Stimulated activated CD4-positive, alpha-beta T cell treated with anti-CD3 and anti-CD28 coated beads, Interleukin-4, amount 100 ng/mL, for 1 hour (primary cell): ENCODE results near the gene SYNE1.

Source experiments
- DNase-seq: peaks from one replicate; pipeline ENCODE4 v3.0.0-alpha.2; 2020

The SYNE1 gene

GRCh38 chr6:152123076-152123475 lies 514.1 kb downstream of the SYNE1 start:
- no peak for DNase-seq

GRCh38 chr6:152122434-152122833 lies 514.7 kb downstream of the SYNE1 start:
- no peak for DNase-seq

- DNase-seq: no peak
These were observed 515.3 kb downstream of the SYNE1 start for GRCh38 chr6:152121910-152122309.

- no peak for DNase-seq
These were observed 517.3 kb downstream of the SYNE1 start for GRCh38 chr6:152119831-152120230.

- DNase-seq: no peak
These were observed 518.5 kb downstream of the SYNE1 start for GRCh38 chr6:152118678-152119077.

- no peak for DNase-seq
These were observed 518.9 kb downstream of the SYNE1 start for GRCh38 chr6:152118224-152118623.

GRCh38 chr6:152117156-152118133 lies 519.7 kb downstream of the SYNE1 start:
- no peak for DNase-seq

GRCh38 chr6:152112491-152113261 lies 524.5 kb downstream of the SYNE1 start:
- no peak for DNase-seq

- DNase-seq: no peak
These were observed 526.0 kb downstream of the SYNE1 start for GRCh38 chr6:152110886-152111820.

- DNase-seq: no peak
These were observed 529.2 kb downstream of the SYNE1 start for GRCh38 chr6:152107973-152108372.

GRCh38 chr6:152100183-152100618 lies 537.0 kb downstream of the SYNE1 start:
- no peak for DNase-seq

- DNase-seq: no peak
These were observed 537.5 kb downstream of the SYNE1 start for GRCh38 chr6:152099446-152100182.

- DNase-seq: no peak
These were observed 538.5 kb downstream of the SYNE1 start for GRCh38 chr6:152098683-152099082.

GRCh38 chr6:152096863-152097496 lies 540.2 kb downstream of the SYNE1 start:
- no peak for DNase-seq

GRCh38 chr6:152094992-152095592 lies 542.1 kb downstream of the SYNE1 start:
- DNase-seq: no peak

GRCh38 chr6:152094276-152094675 lies 542.9 kb downstream of the SYNE1 start:
- no peak for DNase-seq

- no peak for DNase-seq
These were observed 543.5 kb downstream of the SYNE1 start for GRCh38 chr6:152093711-152094110.

GRCh38 chr6:152091851-152092341 lies 545.3 kb downstream of the SYNE1 start:
- DNase-seq: no peak

GRCh38 chr6:152091201-152091600 lies 546.0 kb downstream of the SYNE1 start:
- DNase-seq: no peak

GRCh38 chr6:152089992-152090391 lies 547.2 kb downstream of the SYNE1 start:
- DNase-seq: no peak

- DNase-seq: no peak
These were observed 549.5 kb downstream of the SYNE1 start for GRCh38 chr6:152087701-152088100.
